ENCODE measurements around the gene NUP62.

DNA sequence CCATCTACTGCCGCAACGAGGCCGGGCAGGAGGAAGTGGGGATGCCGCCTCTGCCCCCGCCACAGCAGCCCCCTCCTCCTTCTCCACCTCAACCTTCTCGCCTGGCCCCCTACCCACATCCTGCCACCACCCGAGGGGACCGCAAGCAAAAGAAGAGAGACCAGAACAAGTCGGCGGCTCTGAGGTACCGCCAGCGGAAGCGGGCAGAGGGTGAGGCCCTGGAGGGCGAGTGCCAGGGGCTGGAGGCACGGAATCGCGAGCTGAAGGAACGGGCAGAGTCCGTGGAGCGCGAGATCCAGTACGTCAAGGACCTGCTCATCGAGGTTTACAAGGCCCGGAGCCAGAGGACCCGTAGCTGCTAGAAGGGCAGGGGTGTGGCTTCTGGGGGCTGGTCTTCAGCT, 3.4 kb upstream of the NUP62 start:
- TF ChIP-seq GATA3 (IDR thresholded peaks at IDR 0.05; ENCODE audit: low read depth, low read length) (no peak), GATA2 (IDR thresholded peaks at IDR 0.05; ENCODE audit: low read depth, low read length) (no peak)
